ENCODE data around the gene SSR1.
"Not testable (repeated sequence)": the region's sequence is repeated elsewhere in the genome, so short reads cannot be mapped to it uniquely, and the experiment has no call there.

The SSR1 gene

DNA sequence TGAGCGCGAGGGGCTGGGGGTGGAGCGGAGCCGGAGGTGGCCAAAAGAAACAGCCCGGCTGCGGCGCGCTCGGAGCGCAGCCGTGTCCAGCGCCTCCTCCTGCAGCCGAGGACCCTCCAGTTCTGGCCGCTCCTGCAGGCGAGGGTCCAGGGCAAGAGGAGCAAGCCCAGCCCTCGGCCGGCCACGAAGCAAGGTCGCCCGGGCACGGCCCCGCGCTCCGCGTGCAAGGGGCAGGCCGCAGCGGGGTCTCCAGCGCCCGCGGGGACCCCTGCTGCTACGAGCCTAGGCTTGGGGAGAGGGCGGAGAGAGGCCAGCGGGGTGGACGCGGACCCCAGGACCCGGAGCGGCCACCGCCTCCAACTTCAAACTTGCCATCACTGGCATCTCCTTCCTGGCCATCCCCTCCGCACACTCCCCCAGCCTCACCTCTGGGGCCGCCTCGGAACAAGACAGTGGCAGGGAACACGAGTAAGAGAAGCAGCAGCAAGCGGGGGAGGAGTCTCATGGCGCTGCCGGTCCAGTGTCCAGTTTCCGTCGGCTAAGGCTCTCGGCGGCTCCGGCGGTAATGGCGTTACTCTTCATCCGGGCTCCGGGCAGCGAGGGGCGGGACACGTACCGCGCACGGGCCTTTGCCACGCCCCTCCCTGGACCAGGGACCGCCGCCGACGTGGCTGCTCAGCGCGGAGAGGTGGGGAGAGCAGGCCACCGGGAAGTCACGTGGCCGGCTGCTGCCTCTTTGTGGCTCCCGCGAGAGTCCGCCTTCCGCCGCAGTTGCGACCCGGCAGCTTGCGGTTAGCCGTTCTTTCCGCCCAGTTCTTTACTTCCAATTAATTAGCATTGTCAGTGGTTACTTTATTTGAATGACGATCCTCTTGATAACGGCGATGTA lies at the start of gene SSR1:
SSR1 (minus strand) TSS at position 584 of the 889 bp plus-strand sequence; CDS start at position 505, 79 bp downstream.
- peak; percentile 99 for DNase-seq

GRCh38 chr6:7351916-7352315 lies 38.9 kb upstream of the SSR1 start:
- not testable (repeated sequence) for DNase-seq

- DNase-seq = not testable (repeated sequence)
These were observed 37.6 kb upstream of the SSR1 start for GRCh38 chr6:7350591-7350990.

GRCh38 chr6:7347551-7347997 lies 34.6 kb upstream of the SSR1 start:
- DNase-seq = not testable (repeated sequence)

DNA sequence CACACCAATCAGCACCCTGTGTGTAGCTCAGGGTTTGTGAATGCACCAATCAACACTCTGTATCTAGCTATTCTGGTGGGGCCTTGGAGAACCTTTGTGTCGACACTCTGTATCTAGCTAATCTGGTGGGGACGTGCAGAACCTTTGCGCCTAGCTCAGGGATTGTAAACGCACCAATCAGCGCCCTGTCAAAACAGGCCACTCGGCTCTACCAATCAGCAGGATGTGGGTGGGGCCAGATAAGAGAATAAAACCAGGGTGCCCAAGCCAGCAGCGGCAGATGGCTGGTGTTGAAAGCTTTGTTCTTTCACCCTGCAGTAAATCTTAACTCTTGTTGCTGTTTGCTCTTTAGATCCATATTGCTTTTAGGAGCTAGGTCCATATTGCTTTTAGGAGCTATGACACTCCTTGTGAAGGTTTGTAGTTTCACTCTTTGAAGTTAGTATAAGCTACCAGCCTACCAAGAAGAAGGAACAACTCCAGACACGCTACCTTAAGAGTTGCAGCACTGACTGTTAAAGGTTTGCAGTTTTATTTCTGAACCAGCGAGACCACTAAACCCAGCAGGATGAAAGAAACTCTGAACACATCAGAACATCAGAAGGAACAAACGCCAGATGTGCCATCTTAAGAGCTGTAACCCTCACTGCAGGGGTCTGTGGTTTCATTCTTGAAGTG lies 31.9 kb upstream of the SSR1 start:
- DNase-seq = not testable (repeated sequence)

- DNase-seq = no peak
These were observed 30.8 kb upstream of the SSR1 start for GRCh38 chr6:7343546-7344475.

DNA sequence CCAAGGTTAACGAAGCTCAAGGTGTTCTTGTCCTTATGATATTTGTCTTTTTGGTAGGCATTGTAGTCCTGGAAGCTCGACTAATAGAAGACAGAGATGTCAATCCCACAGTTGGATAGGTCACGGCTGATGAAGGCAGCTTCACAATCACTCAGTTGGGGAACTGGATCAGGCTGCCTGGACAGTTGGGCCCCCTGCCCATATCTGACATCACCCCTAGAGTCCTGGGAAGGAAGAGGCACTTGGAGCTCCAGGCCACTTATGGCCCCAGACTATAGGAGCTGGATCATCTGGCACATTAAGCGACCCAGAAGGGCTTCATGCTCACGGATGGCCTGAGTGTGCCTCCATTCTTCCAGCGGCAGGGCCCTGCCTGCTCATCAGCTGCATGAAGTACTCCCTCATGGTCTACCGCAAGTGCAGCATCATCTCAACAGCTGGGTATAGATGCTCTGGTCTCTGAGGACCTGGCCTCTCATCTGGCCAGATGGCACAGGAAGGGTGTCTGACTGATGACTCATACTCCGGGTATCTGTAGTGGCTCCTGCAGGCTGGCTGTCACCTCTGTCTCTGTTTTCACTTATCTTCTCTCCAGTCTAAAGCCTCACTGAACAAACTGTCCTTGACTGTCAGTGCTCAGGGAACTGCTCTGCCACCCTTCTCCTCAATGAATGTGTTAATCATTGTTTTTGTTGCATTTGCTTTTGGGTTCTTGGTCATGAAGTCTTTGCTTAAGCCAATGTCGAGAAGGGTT lies 29.2 kb upstream of the SSR1 start:
- no peak for DNase-seq

DNA sequence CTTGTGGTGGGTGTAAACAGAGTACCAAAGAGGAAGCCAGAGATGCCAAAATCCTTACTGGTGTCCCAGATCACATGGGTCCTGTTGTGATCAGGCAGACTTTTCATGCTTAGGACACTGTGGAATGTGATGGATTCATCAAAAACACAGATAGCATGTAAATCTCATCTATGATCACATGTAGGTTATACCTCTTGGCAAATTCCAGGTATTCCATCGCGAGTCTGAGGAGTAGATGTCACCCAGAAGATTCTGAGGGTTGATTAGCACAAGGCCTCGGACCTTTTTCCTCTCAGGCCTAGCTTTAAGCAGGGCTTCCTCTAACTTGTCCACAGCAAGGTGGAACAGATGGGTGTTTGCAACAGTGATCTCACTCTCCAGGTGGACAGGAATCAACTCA lies 28.3 kb upstream of the SSR1 start:
- DNase-seq = no peak

GRCh38 chr6:7339007-7339732 lies 26.2 kb upstream of the SSR1 start:
- DNase-seq = peak; percentile 68

- DNase-seq = no peak
These were observed 25.0 kb upstream of the SSR1 start for GRCh38 chr6:7338031-7338430.

- no peak for DNase-seq
These were observed 22.5 kb upstream of the SSR1 start for GRCh38 chr6:7335519-7335918.

GRCh38 chr6:7334685-7335084 lies 21.7 kb upstream of the SSR1 start:
- no peak for DNase-seq

- peak; percentile 75 for DNase-seq
These were observed 19.2 kb upstream of the SSR1 start for GRCh38 chr6:7332090-7332745.

GRCh38 chr6:7331452-7331851 lies 18.5 kb upstream of the SSR1 start:
- no peak for DNase-seq

- peak; percentile 79 for DNase-seq
These were observed 15.2 kb upstream of the SSR1 start for GRCh38 chr6:7328243-7328642.

DNA sequence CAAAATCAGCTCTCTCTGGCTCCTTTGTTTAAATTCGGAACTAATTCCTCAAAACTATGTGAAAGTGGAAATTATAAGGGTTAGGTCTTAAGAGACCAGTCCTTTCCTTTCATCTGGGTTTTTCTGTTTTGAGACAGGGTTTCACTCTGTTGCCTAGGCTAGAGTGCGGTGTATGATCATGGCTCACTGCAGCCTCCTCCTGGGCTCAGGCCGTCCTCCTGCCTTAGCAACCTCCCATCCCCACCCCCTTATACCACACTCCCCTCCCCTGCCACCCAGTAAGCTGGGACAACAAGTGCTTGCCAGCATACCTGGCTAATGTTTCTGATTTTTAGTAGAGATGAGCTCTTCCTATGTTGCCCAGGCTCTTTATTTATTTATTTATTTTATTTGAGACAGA lies 12.8 kb upstream of the SSR1 start:
- DNase-seq = no peak

DNA sequence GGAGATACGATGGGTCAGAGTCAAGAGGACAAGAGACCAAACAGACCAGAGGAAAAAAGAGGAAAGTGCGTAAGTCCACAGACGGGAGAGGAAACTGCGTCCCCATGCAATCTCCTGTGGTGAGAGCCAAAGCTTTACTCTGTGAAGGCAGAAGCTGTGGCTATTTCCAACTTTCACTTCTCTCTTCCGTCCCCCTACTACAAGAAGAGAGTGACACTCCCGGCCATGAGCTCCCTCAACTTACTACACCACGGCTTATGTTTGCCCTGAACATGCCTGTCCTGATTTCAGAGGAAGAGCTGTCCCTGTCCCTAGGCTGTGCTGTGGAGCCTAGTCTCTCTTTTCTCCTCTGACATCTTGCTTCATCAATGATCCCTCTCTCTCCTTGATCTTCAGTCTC lies 11.5 kb upstream of the SSR1 start:
- peak; percentile 91 for DNase-seq

DNA sequence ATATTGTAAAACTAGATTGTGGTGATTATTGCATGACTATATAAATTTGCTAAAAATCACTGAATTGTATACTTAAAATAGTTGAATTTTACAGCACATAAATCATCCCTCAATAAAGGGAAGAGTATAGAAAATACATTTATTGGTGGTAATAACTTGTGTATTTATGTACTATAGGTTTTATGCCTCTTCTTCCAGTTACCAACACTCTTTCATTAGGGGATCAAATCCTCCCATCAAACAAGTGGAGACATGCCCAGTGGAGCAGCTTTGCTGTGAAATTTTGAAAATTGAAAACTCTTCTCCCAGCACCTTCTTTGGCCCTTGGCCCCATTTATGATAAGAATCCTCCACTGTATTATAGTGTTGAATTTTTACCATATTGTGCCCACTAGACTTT lies 10.1 kb upstream of the SSR1 start:
- no peak for DNase-seq

GRCh38 chr6:7321866-7322265 lies 8.9 kb upstream of the SSR1 start:
- not testable (repeated sequence) for DNase-seq

GRCh38 chr6:7319406-7319805 lies 6.4 kb upstream of the SSR1 start:
- not testable (repeated sequence) for DNase-seq

DNA sequence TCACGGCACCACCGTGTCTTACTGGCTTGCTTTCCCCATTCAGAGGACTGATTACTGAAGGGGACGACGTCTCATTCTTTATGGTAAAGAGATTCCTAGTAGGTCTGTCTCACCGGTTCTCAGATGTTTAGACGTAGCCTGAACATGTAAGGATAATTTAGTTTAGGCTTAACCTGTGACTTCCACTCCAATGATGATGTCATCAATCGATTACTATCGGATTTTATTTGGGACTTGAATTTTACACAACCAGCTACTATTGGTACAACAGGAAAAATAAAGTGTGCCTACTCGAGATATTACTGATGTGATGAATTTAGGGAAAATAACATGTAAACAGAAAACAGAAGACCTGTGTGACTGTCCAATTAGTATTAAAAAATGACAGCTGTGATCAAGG lies 4.5 kb upstream of the SSR1 start:
- no peak for DNase-seq

Data from suppressor macrophage treated with lipopolysaccharide for 4 hours (primary cell).